NCI-H510A (cell line): ENCODE data around the gene BCL2L14.
A peak's percentile ranks its signal among the peaks of the same experiment; 100 is the strongest.

Source experiments
- DNase-seq: peaks from one replicate; lab custom pipeline; 2025; lab: John Stamatoyannopoulos, UW

The BCL2L14 gene, protein sequence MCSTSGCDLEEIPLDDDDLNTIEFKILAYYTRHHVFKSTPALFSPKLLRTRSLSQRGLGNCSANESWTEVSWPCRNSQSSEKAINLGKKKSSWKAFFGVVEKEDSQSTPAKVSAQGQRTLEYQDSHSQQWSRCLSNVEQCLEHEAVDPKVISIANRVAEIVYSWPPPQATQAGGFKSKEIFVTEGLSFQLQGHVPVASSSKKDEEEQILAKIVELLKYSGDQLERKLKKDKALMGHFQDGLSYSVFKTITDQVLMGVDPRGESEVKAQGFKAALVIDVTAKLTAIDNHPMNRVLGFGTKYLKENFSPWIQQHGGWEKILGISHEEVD

DNA sequence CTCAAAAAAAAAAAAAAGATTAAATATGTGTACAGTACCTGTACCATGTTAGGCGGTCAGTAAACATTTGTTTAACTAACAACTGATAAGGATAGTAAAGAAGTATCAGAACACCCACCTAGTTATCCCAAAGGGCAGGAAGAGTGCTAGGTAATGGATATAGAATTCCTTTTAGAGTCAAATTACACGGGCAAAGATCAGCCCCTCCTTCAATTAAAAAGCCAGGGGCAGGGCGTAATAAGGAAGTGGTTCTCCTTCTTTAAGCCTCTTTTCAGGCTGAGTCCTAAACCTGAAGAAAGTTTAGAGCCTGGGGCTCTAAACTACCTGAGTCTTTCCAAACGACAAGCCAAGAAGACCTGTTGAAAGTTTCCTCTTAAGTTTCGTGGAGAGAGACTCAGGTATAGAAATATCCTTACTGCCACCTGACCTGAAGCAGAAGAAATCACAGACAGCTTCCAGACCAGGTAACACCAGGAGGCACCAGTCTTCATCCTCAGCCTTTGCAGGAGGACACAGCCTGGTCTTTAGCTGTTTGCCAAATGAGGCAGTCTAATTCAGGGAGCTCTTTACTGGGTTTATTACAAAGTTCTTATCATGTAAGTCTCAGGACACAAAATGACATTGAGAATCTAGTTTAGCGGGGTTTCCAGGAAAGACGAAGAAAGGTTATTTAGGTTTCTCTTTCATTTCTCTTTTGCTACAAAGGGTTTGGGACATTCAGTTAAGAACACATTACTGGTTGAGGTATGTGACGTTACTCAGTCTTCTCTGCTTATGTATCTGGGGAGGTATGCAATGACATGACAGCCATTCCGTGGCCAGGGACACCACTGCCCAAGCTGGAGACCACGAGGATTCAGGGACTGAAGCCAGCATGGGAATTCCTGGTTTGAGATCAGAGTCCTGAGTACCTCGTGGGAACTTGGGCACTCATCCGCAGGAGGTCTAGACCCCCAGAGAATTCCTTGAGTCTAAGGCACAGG lies at the start of gene BCL2L14:
Gene BCL2L14, plus strand, starts transcription at position 266 of the 983 bp plus-strand sequence. CDS start 8,367 bp downstream, outside the sequence.
- DNase-seq, result no peak

DNA sequence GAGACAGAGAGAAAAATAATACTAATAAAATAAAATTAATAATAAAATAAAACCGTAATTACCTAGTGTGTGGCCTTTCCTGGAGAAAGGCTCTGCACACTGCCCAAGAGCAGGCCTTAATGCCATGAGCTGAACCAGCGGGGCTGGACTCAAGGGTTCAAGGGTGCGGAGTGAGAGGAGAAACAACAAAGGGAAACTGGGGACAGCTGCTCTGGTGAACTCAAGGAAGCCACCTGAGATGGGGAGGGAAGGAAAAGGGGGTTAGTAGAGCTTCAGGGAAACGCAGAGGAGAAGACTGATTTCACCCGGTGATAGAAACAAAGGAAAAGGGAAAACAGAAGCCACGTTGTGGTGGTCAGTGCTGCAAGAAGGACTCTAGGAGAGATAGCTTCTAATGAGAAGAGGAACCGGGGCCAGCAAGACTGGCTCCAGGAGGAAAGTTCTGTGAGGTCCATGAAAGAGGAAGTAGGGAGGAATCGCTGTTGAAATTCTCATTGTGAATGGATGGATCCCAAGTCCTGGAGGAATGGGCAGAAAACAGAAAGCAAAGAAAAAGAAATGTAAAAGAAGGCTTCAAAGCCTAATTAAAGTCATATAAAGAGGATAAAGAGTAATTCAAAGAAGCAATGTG lies 48.3 kb upstream of the BCL2L14 start:
- DNase-seq, result no peak

DNA sequence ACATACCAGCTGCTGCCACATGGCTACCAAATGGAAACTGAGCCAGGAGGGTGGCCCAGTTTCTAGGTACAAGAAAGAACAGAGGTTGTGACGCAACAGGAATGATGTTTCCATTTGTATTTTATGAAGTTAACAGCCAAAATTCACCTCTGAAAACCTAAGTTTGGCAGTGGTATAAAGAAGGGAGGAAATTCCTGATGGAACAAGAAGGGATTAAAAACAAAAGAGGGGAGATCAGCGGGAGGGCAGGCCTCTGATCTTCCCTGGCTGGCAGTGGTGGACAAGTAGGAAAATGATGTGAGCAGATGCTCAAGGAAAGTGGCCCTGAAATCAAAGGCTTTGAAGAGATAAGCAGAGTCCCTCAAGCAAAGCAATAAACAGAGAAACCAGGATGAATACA lies 47.3 kb upstream of the BCL2L14 start:
- no peak for DNase-seq

DNA sequence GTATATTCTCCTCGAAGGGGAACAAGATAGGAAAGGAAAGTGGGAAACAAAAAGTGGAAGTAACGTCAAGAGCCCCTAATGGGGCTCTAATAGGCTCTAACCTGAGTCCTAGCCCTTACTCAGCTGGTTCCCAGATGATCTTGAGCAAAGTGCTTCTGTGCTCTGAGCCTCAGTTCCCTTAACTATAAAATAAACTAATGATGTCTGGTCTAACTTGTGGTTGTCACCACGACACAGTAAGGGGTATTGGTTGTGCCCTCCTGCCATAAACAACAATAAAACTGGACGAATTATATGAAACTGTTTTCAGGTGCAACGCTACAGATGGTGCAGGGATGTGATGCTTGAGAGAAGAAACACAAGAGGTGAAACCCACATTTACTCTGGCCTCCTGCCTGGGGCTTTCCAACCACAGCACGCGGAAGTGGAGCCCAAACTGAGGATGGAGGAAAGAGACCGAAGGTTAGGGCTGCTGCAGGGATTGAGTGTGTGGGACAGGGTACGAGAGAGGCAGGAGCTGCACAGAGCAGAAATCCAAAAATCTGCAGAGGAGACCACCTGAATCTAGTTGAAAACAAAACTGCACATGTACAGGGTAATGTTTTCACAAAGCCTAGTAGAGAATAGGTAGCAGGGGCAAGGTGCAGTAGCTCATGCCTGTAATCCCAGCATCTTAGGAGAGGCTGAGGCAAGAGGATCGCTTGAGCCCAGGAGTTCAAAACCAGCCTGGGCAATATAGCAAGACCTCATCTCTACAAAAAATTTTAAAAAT lies 45.6 kb upstream of the BCL2L14 start:
- no peak for DNase-seq

DNA sequence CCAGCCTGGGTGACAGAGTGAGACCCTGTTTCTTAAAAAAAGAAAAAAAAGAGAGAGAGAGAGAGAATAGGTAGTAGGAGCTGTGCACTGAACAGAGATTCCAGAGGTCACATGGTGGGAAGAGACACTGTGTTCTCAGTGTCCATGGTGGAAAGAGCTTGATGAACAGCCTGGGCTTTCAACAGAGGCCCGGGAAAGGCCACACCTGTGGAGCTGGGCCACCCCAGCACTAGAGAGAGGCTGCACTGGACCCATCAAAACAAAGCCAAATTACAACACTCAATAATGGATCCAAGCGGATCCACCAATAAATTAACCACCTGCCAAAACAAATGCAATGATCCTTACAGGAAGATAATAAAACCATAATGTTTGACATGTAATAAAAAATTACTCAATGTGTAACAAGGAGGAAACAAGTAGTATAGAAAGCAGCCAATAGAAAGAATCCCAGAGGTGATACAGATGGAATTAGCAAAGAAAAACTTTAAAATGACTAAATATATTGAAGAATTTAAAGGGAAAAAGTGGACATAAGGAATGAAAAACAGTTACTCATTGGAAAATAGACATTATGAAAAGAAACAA lies 44.8 kb upstream of the BCL2L14 start:
- no peak for DNase-seq

DNA sequence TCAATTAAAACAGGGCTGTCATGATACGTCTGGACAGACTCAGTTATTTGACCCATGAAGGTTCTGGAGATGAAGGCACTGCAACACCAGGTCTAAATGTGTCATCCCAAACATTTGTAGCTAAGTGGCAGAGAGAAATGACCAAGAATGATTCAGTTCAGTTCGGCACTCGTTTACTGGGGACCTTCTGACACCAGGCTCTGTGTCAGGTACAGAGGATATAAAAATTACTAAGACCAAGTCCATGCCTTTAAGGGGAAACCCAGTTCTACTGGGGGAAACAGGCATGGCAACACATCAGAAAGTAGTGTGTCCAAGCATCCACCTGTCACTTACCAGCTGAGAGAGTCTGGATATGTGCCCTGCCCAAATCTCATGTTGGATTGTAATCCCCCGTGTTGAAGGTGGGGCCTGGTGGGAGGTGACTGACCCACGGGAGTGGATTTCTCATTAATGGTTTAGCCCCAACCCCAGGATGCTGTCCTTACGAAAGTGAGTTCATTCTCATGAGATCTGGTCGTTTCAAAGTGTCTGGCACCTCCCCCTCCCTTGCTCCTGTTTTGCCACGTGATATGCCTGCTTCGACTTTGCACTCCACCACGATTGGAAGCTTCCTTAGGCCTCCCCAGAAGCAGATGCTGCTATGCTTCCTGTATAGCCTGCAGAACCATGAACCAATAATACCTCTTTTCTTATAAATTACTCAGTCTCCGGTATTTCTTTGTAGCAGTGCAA lies 41.9 kb upstream of the BCL2L14 start:
- no peak for DNase-seq

DNA sequence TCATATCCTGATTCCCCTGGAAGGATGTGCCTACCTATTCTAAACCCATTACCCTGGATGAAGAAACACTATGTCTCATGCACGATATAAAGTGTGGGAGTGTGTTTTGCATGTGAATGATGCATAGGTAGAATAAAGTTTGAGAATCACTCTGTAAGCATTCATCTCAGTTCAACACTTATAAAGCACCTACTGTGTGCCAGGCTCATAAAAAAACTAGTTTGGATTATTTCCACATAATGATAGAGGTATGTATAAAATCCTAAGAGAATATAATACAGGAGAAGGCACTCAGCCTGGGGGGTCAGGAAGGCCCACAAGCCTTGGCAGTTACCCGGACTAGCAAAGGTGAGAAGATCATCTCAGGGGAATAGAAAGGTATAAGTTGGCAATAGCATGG lies 41.1 kb upstream of the BCL2L14 start:
- DNase-seq, result no peak

DNA sequence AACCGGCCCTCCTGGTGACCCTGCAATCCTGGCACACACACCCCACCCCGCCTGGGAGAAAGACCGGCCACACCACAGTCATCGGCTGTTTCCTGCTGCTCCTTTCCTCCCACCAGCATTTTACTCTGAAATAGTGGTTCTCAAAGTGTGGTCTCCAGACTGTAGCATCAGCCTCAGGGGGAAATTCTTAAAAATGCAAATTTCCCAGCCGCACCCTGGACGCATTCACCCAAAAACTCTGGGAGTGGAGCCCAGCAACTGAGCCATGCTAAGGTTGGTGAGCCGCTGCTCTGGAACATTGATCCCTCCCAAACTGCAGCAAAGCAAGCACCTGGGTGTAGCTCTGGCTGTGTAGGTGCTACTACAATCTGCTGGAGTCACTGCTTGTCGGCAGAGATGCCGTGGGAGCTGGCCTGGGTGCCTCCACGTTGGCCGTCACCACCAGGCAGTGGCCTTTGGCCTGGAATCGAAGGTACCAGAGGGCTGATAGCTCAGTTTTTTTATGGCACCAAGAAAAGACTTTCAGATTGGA lies 38.4 kb upstream of the BCL2L14 start:
- no peak for DNase-seq

DNA sequence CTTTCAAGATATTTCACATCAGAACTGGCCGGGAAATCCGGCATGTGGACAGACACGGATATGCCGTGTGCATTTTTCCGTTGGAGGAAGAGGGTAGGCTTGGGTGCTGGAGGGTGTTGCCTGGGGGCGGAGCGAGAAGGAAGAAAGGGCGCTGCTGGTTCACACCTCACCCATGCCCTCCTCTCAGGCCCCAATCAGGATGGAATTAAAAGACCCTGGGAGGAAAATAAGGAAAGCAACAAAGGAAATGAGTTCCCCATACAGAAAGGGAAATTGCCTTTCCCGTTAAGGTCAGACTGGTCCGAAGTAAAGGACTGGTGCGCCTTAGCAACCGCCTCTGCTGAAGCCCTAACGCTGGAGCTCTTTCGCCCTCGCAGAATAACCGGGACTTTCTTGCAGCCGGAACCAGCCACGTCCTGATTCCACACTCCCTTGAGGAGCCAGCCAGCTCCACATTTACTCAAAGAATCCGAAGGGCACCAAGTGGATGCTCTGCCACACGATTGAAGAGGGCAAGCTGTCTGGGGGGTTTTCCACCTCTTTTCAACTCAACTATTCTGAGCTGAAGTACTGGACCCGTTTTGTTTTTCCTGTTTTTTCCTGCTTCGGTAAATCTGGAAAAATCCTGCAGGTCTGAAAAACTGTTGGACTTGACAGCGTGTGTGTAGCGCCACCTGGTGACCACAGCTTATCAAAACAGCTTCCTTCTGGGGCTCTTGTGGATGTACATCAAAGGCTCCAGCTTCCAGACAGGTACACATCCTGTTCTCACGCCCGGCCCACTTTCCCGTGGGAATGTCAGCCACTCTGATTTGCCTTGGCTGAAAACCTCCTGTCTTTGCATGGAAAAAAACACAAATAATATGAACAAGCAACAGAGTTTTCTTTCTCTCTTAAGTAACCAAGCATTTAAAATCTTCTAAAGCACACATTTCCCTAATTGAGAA lies 37.6 kb upstream of the BCL2L14 start:
- peak; percentile 72 for DNase-seq

DNA sequence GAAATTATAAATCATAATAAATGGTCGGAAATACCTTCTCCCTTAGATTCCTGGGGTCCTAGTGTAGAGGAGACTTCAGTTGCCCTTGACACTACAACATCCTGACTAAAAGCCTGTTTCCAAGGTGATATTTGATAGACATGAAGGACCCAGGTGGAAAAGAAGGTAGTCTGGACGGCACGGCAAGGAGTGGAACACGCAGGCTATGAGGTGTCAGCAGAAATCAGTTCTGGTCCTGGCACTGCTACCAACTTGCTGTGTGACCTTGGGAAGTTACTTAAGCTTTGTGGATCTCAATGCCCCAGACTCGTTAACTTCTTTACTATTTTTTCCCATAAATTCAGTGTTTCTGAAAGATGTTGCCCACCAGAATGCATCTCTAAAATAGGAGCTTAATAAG lies 36.9 kb upstream of the BCL2L14 start:
- DNase-seq, result no peak

DNA sequence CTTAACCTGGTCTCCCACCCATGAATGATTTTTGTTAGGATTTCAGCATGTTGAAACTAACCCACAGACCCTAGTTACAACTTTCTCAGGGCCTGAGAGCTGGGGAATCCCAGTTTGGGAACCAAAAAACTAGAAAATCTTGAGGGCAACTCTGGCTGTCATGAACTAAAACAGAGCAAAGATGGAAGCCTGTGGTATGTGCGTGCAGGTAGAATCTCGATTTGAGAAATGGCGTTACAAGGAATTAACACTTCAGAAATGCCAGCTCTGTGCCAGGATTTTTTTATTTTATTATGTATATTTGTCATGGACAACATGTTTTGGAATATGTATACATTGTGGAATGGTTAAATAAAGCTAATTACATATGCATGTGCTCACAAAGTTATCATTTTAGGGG lies 36.4 kb upstream of the BCL2L14 start:
- no peak for DNase-seq

DNA sequence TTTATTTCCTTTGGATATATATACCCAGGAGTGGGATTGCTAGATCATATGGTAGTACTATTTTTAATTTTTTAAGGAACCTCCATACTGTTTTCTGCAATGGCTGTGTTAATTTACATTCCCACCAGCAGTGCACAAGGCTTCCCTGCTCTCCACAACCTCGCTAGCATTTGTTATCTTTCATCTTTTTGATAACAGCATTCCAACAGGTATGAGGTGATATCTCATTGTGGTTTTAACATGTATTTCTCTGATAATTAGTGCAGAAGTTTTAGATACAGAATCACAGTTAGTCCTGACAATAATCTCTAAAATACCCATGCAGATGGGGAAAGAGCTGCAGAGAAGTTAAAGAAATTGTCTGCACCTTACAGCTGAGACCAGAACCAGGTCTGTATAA lies 35.5 kb upstream of the BCL2L14 start:
- no peak for DNase-seq

DNA sequence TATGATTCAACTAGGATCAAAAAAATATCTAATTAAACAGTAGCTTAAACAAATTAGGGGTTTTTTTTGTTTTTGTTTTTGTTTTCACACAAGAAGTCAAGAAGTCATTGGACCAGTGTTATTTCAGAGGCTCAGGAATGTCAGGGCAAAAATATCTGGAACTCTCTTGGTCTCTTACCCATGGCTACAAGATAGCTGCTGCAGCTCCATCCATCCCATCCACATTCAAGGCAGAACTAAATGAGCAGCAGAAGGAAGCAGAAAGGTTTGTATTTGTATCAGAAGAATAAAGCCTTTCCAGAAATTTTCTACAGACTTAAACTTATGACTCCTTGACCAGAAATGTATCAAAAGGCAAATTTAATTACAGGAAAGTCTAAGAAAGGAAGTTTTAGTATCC lies 33.8 kb upstream of the BCL2L14 start:
- DNase-seq, result no peak

DNA sequence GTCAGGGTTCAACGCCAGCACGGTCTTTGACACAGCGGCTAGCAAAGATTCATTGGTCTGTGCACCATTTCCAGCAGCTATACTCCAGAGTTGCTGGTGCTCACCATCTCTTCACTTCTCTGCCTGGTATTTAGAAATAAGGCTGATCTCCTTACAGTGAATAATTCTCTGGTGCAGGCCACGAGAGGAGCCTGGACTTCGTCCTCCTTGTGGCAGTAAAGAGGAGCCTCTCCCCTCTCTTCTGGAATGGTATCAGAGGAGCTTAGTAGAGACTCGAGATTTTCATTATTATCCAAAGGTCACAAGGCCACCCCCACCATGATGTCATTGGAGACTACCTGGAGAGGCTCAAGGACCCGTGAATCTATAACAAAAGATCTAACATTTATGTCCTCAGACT lies 30.8 kb upstream of the BCL2L14 start:
- no peak for DNase-seq

DNA sequence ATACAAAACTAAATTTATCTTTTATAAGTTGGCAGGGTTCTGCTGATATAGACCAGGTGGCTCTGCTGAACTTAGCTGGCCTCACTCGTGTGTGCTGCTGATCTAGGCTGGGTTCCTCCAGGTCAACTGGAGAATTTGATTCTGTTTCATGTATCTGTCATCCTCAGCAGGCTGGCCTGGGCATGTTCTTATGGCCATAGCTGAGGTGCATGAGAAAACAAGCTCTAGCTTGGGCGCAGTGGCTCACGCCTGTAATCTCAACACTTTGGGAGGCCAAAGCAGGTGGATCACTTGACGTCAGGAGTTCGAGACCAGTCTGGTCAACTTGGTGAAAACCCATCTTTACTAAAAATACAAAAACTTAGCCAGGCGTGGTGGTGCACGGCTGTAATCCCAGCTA lies 24.3 kb upstream of the BCL2L14 start:
- DNase-seq, result no peak

DNA sequence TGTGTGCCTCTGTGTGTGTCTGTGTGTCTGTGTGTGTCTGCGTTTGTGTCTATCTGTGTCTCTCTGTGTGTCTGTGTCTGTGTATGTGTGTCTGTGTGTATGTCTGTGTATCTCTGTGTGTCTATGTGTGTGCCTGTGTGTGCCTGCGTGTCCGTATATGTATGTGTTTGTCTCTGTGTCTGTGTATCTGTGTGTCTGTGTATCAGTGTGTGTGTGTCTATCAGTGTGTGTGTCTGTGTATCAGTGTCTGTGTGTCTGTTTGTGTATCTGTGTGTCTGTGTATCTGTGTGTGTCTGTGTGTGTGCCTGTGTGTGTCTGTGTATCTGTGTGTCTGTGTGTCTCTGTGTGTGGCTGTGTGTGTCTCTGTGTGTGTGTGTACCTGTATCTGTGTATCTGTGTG lies 23.1 kb upstream of the BCL2L14 start:
- no peak for DNase-seq

DNA sequence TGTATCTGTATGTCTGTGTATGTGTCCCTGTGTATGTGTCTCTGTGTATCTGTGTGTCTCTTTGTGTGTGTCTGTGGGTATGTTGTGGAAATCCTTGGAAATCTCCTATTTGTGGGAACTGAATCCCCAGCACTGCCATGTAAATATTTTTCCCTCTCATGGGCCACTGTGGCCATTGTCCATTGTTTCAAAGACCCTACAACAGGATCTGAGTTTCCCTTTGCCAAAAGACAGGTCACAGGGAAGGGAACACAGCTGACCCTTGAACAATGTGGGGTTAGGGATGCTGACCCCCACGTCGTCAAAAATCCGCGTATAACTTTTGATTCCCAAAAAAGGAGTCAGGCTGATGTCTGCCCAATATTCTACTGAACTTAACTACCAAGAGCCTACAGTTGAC lies 22.5 kb upstream of the BCL2L14 start:
- no peak for DNase-seq

DNA sequence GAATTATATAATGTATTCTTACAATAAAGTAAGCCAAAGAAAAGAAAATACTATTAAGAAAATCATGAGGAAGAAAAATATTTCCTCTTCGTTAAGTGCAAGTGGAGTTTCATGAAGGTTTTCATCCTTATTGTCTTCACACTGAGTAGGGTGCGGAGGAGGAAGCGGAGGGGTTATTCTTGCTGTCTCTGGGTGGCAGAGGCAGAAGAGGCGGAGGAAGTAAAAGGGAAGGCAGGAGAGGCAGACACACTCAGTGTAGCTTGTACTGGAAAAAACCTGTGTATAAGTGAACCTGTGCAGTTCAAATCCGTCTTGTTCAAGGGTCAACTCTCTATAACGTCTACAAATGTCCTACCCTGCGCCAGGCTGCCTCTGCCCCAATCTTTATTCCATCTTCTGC lies 22.0 kb upstream of the BCL2L14 start:
- no peak for DNase-seq

DNA sequence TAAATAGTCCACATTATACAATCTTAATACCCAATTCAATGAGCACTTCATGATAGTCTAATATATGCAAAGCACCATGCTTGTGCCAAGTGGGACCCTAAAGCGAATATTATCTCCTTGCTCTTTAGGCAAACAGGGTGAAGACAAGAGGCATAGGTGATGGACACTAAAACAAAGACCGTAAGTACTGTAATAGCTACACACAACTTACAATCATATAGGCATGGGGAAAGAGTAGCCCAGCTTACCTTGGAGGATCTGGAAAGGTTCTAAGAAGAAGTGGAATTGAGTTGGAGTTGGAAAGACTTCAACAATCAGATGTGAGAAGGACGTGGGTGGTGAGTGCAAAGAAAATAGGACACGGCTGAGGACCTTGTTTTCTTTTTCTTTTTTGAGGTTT lies 19.1 kb upstream of the BCL2L14 start:
- no peak for DNase-seq
